HepG2 (cell line): ENCODE results near the gene SPIRE1. TPM values are rescaled to one million over a fixed set of nuclear protein-coding genes. Genes with fewer than 3 reads are reported as not detected.
A peak's percentile ranks its signal among the peaks of the same experiment; 100 is the strongest.

Experiments
- ATF7 ChIP-seq, 2 experiments: fragments of 450-650 bp in 1 of 2; sonication (generic) in 1 of 2; formaldehyde crosslinking in 1 of 2; IDR thresholded peaks; 2 replicates each; pipeline versions ENCODE4 v1.4.0 to v1.6.1; 2016 to 2020; ENCODE audit warnings: antibody characterized with exemption in 1 of 2, mild to moderate bottlenecking in 1 of 2, missing genetic modification reagents in 1 of 2
- CENPX ChIP-seq: sonication (generic); formaldehyde crosslinking; IDR thresholded peaks from 2 replicates; pipeline ENCODE4 v1.9.0; 2021; ENCODE audit warnings: mild to moderate bottlenecking, missing genetic modification reagents, moderate library complexity
- EHMT2 ChIP-seq: fragments of 200-600 bp; sonication (generic); IDR thresholded peaks from 2 replicates; pipeline ENCODE4 v1.7.0; 2017; ENCODE audit warnings: antibody characterized with exemption, low read depth, low read length, borderline replicate concordance
- HES4 ChIP-seq: sonication (generic); formaldehyde crosslinking; IDR thresholded peaks from 2 replicates; pipeline ENCODE4 v1.9.0; 2021; ENCODE audit warnings: mild to moderate bottlenecking, missing genetic modification reagents, borderline replicate concordance
- HOXA9 ChIP-seq: sonication (generic); formaldehyde crosslinking; IDR thresholded peaks from 2 replicates; pipeline ENCODE4 v1.8.1; 2022; ENCODE audit warnings: missing genetic modification reagents, mild to moderate bottlenecking, moderate library complexity, borderline replicate concordance
- JUN ChIP-seq: sonication (generic); formaldehyde crosslinking; IDR thresholded peaks from 2 replicates; pipeline ENCODE4 v1.4.0; 2020; ENCODE audit warnings: mild to moderate bottlenecking, missing genetic modification reagents
- MEF2D ChIP-seq: sonication (generic); formaldehyde crosslinking; IDR thresholded peaks from 2 replicates; pipeline ENCODE4 v1.5.1; 2020; ENCODE audit warnings: mild to moderate bottlenecking, missing genetic modification reagents
- MTF2 ChIP-seq: sonication (generic); formaldehyde crosslinking; IDR thresholded peaks from 2 replicates; pipeline ENCODE4 v1.5.0; 2020; ENCODE audit warnings: missing genetic modification reagents, borderline replicate concordance
- MZF1 ChIP-seq: sonication (generic); formaldehyde crosslinking; IDR thresholded peaks from 2 replicates; pipeline ENCODE4 v1.8.1; 2023; ENCODE audit warnings: mild to moderate bottlenecking, missing genetic modification reagents, borderline replicate concordance
- NCOA5 ChIP-seq: sonication (generic); formaldehyde crosslinking; IDR thresholded peaks from 2 replicates; pipeline ENCODE4 v1.4.0; 2020; ENCODE audit warnings: missing genetic modification reagents
- NCOR1 ChIP-seq: fragments of 200-600 bp; sonication (generic); IDR thresholded peaks from 2 replicates; pipeline ENCODE4 v1.7.0; 2017; ENCODE audit warnings: antibody characterized with exemption, low read length, borderline replicate concordance
- NR3C1 ChIP-seq: sonication (generic); formaldehyde crosslinking; IDR thresholded peaks from 2 replicates; pipeline ENCODE4 v1.4.0; 2020; ENCODE audit warnings: missing genetic modification reagents
- PCBP2 ChIP-seq: fragments of 200-400 bp; formaldehyde crosslinking; optimal IDR thresholded peaks from 2 replicates; pipeline ENCODE3; 2018; ENCODE audit warnings: low read length, low read depth; ENCODE audit not compliant: poor library complexity, severe bottlenecking
- REXO4 ChIP-seq: sonication (generic); formaldehyde crosslinking; IDR thresholded peaks from 2 replicates; pipeline ENCODE4 v1.8.0; 2022; ENCODE audit warnings: missing genetic modification reagents, mild to moderate bottlenecking, borderline replicate concordance
- U2AF2 ChIP-seq: fragments of 200-400 bp; formaldehyde crosslinking; IDR thresholded peaks from 2 replicates; pipeline ENCODE4 v1.6.1; 2017; ENCODE audit warnings: low read depth, mild to moderate bottlenecking, low read length
- ZNF263 ChIP-seq: sonication (generic); formaldehyde crosslinking; IDR thresholded peaks from 2 replicates; pipeline ENCODE4 v1.4.0; 2020; ENCODE audit warnings: missing genetic modification reagents
- ZNF280B ChIP-seq: sonication (generic); formaldehyde crosslinking; IDR thresholded peaks from 2 replicates; pipeline ENCODE4 v1.5.0; 2020; ENCODE audit warnings: missing genetic modification reagents, mild to moderate bottlenecking, borderline replicate concordance
- polyA plus RNA-seq, 8 experiments: library from polyadenylated mRNA; depleted of rRNA in 3 of 8; stranded (reverse) in 7 of 8; unstranded in 1 of 8; fragments of >200 nt; fragmentation: Illumina TruSeq in 4 of 8; extraction: Trizol in 4 of 8; gene quantifications; 2 replicates each; pipeline versions ENCODE4 v1.2.1 to v1.2.3, GENCODE V29; 2011 to 2016; ENCODE audit warnings: low read depth in 4 of 8, missing spikeins in 1 of 8, mixed read lengths in 1 of 8; ENCODE audit not compliant: insufficient read depth in 1 of 8
- total RNA-seq, 5 experiments: library from RNA; depleted of rRNA; stranded (reverse); fragments of >200 nt; fragmentation: Illumina TruSeq; extraction: Trizol; gene quantifications; 2 replicates each; pipeline ENCODE4 v1.2.3, GENCODE V29; 2016; ENCODE audit warnings: low read depth in 1 of 5
- TF ChIP-seq, protein P1 (sequence below): sonication (generic); formaldehyde crosslinking; IDR thresholded peaks from 2 replicates; pipeline ENCODE4 v1.4.0; 2020; ENCODE audit warnings: mild to moderate bottlenecking, missing genetic modification reagents
- TF ChIP-seq, protein P2 (sequence below): sonication (generic); formaldehyde crosslinking; IDR thresholded peaks from 2 replicates; pipeline ENCODE4 v1.4.0; 2020; ENCODE audit warnings: mild to moderate bottlenecking, low read depth, missing genetic modification reagents
- TF ChIP-seq, protein P3 (sequence below): sonication (generic); formaldehyde crosslinking; IDR thresholded peaks from 2 replicates; pipeline ENCODE4 v1.4.0; 2020; ENCODE audit warnings: missing genetic modification reagents

Gene SPIRE1
- total and polyA plus RNA-seq, 2 of the 13 experiments (the other 11 are each of a cell fraction or from before 2014, with no cell fraction given): 9.9 to 21.3 TPM

DNA sequence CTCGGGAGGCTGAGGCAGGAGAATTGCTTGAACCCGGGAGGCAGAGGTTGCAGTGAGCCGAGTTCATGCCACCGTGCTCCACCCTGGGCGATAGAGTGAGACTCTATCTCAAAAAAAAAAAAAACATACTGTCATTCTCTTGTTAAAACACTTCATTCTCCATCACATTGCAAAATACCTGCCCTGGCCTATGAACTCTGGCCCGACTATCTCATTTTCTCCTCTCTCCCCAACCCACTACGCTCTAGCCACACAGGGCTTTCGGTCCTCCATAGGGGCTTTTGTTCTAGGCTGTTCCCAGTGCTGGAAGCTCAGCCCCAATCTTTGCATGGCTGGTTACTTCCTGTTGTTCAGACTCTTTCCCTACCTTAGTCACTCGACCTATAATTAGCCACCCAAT lies 34.3 kb upstream of the SPIRE1 start (continued):
- TF ChIP-seq, protein P1, sequence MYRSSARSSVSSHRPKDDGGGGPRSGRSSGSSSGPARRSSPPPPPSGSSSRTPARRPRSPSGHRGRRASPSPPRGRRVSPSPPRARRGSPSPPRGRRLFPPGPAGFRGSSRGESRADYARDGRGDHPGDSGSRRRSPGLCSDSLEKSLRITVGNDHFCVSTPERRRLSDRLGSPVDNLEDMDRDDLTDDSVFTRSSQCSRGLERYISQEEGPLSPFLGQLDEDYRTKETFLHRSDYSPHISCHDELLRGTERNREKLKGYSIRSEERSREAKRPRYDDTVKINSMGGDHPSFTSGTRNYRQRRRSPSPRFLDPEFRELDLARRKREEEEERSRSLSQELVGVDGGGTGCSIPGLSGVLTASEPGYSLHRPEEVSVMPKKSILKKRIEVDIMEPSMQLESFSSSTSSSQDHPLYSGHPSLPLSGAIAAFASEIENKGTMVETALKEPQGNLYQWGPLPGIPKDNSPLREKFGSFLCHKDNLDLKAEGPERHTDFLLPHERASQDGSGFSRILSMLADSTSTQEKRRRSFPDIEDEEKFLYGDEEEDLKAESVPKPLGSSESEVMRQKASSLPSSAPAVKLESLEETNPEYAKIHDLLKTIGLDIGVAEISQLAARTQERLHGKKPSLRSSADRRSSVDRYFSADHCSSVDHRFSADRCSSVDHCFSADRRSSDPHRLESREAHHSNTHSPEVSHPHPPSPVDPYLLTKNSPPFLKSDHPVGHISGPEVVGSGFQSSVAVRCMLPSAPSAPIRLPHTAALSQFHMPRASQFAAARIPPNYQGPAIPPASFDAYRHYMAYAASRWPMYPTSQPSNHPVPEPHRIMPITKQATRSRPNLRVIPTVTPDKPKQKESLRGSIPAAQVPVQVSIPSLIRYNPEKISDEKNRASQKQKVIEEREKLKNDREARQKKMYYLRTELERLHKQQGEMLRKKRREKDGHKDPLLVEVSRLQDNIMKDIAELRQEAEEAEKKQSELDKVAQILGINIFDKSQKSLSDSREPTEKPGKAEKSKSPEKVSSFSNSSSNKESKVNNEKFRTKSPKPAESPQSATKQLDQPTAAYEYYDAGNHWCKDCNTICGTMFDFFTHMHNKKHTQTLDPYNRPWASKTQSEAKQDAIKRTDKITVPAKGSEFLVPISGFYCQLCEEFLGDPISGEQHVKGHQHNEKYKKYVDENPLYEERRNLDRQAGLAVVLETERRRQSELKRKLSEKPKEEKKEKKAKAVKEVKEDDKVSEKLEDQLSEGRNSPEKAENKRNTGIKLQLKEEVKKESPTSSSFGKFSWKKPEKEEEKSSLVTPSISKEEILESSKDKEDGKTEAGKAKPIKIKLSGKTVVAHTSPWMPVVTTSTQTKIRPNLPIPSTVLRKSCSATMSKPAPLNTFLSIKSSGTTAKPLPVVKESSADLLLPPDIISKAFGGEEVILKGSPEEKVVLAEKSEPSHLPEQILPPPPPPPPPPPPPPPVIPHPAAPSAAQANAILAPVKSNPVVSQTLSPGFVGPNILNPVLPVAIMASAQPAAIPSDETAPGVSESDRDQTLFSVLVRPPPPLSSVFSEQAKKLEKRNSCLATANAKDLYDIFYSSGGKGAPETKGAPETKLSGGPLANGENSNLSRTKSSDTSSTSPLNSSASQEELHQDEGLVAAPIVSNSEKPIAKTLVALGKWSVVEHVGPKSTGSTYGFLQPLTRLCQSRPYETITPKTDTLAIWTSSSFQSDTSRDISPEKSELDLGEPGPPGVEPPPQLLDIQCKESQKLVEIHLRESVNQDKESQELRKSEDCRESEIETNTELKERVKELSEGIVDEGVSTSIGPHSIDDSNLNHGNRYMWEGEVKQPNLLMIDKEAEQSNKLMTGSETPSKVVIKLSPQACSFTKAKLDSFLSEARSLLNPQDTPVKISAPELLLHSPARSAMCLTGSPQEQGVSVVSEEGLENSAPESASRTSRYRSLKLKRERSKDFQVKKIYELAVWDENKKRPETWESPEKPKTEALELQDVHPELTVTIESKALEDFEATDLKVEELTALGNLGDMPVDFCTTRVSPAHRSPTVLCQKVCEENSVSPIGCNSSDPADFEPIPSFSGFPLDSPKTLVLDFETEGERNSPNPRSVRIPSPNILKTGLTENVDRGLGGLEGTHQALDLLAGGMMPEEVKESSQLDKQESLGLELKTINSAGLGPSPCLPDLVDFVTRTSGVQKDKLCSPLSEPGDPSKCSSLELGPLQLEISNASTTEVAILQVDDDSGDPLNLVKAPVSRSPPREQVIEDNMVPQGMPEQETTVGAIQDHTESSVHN (CRISPR knock-in tag): no peak
- TF ChIP-seq ZNF263 (CRISPR knock-in tag): peak; percentile 43; the same call in 1 of the 2 replicates
- TF ChIP-seq, protein P2, sequence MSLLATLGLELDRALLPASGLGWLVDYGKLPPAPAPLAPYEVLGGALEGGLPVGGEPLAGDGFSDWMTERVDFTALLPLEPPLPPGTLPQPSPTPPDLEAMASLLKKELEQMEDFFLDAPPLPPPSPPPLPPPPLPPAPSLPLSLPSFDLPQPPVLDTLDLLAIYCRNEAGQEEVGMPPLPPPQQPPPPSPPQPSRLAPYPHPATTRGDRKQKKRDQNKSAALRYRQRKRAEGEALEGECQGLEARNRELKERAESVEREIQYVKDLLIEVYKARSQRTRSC: no peak
- TF ChIP-seq ATF7 (IDR thresholded peaks at IDR 0.05): no peak
- TF ChIP-seq ATF7 (CRISPR knock-in tag; IDR thresholded peaks at IDR 0.05): no peak
- TF ChIP-seq REXO4: no peak
- no peak for TF ChIP-seq NR3C1 (CRISPR knock-in tag)
- TF ChIP-seq U2AF2: no peak
- no peak for TF ChIP-seq NCOR1
- TF ChIP-seq NCOA5 (CRISPR knock-in tag): no peak
- TF ChIP-seq CENPX (CRISPR knock-in tag): no peak
- TF ChIP-seq HOXA9 (CRISPR knock-in tag): no peak
- 0 out of 2 replicates have a peak, but pooled peaks have one; percentile 24 for TF ChIP-seq JUN
- no peak for TF ChIP-seq ZNF280B (CRISPR knock-in tag)
- no peak for TF ChIP-seq PCBP2
- no peak for TF ChIP-seq MZF1 (CRISPR knock-in tag)
- TF ChIP-seq HES4 (CRISPR knock-in tag): no peak
- no peak for TF ChIP-seq EHMT2
- TF ChIP-seq MEF2D (CRISPR knock-in tag): no peak
- TF ChIP-seq MTF2 (CRISPR knock-in tag): no peak
- TF ChIP-seq, protein P3, sequence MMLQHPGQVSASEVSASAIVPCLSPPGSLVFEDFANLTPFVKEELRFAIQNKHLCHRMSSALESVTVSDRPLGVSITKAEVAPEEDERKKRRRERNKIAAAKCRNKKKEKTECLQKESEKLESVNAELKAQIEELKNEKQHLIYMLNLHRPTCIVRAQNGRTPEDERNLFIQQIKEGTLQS (CRISPR knock-in tag): no peak
